GM12872 (cell line): ENCODE data around the gene ZNF581.

ENCODE experiments used
- TF ChIP-seq, protein P1 (sequence below): IDR thresholded peaks from 3 replicates; pipeline ENCODE4 v1.5.1; 2011; ENCODE audit warnings: low read depth, mild to moderate bottlenecking, low read length, moderate library complexity; ENCODE audit not compliant: insufficient read depth

The ZNF581 gene

DNA sequence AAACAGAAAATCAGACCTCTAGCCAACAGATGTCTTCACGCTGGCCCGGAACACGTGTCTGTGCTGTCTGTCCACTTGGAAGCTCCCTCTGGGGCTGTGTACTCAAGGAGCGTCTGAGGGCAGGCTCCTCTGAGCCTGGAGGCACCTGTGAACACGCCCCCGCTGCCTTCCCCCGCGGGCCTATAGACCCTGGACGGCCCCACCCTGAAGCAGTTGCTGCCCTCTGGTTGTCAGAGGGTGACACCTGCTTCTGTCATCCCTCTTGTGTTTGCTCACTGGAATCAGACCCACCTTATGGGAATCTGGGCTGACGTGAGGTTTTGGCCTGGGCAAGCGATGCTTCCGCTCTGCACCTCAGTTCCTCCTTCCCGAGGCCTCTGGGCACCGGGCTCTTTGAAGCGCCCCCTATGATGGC is 50.8 kb downstream of the ZNF581 start:
- TF ChIP-seq, protein P1, sequence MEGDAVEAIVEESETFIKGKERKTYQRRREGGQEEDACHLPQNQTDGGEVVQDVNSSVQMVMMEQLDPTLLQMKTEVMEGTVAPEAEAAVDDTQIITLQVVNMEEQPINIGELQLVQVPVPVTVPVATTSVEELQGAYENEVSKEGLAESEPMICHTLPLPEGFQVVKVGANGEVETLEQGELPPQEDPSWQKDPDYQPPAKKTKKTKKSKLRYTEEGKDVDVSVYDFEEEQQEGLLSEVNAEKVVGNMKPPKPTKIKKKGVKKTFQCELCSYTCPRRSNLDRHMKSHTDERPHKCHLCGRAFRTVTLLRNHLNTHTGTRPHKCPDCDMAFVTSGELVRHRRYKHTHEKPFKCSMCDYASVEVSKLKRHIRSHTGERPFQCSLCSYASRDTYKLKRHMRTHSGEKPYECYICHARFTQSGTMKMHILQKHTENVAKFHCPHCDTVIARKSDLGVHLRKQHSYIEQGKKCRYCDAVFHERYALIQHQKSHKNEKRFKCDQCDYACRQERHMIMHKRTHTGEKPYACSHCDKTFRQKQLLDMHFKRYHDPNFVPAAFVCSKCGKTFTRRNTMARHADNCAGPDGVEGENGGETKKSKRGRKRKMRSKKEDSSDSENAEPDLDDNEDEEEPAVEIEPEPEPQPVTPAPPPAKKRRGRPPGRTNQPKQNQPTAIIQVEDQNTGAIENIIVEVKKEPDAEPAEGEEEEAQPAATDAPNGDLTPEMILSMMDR: no peak

- TF ChIP-seq, protein P1: no peak
These were observed 51.4 kb downstream of the ZNF581 start for GRCh38 chr19:55694656-55695491.
